MV-4-11 (cell line): ENCODE data around the gene AP1G1.

Experiments used
- DNase-seq: peaks from one replicate; lab custom pipeline; 2025; lab: John Stamatoyannopoulos, UW

AP1G1 gene

GRCh38 chr16:71754108-71754507 is 54.5 kb downstream of the AP1G1 start:
- DNase-seq = no peak

GRCh38 chr16:71748226-71748625 is 60.4 kb downstream of the AP1G1 start:
- DNase-seq = no peak

- peak; percentile 20 for DNase-seq
Observed at GRCh38 chr16:71746442-71747046, 62.1 kb downstream of the AP1G1 start.

- no peak for DNase-seq
Observed at GRCh38 chr16:71738855-71739254, 69.8 kb downstream of the AP1G1 start.

- no peak for DNase-seq
Observed at GRCh38 chr16:71737501-71737900, 71.1 kb downstream of the AP1G1 start.

- no peak for DNase-seq
Observed at GRCh38 chr16:71734511-71734910, 74.1 kb downstream of the AP1G1 start.

- DNase-seq = no peak
Observed at GRCh38 chr16:71732587-71732986, 76.0 kb downstream of the AP1G1 start.

- DNase-seq = peak; percentile 10
Observed at GRCh38 chr16:71727551-71728324, 80.9 kb downstream of the AP1G1 start.

- DNase-seq = peak; percentile 88
Observed at GRCh38 chr16:71726476-71727315, 81.9 kb downstream of the AP1G1 start.

- no peak for DNase-seq
Observed at GRCh38 chr16:71724320-71724751, 84.3 kb downstream of the AP1G1 start, which contains the start of gene PHLPP2. Gene PHLPP2, minus strand, starts transcription at chr16:71724701. Its CDS starts 9,906 bp downstream, at chr16:71714795.

GRCh38 chr16:71723537-71724319 is 84.9 kb downstream of the AP1G1 start:
- DNase-seq = peak; percentile 4

- DNase-seq = no peak
Observed at GRCh38 chr16:71722801-71723536, 85.7 kb downstream of the AP1G1 start.

GRCh38 chr16:71721066-71721740 is 87.4 kb downstream of the AP1G1 start:
- DNase-seq = no peak

GRCh38 chr16:71712501-71712900 is 96.1 kb downstream of the AP1G1 start:
- no peak for DNase-seq

- no peak for DNase-seq
Observed at GRCh38 chr16:71711789-71712188, 96.8 kb downstream of the AP1G1 start.

GRCh38 chr16:71709229-71709781 is 99.3 kb downstream of the AP1G1 start:
- DNase-seq = no peak

GRCh38 chr16:71708696-71709095 is 99.9 kb downstream of the AP1G1 start:
- DNase-seq = no peak

GRCh38 chr16:71707199-71707598 is 101.4 kb downstream of the AP1G1 start:
- DNase-seq = no peak

- DNase-seq = no peak
Observed at GRCh38 chr16:71706046-71706445, 102.6 kb downstream of the AP1G1 start.

GRCh38 chr16:71703333-71703732 is 105.3 kb downstream of the AP1G1 start:
- no peak for DNase-seq
